A549 (cell line): ENCODE results near the gene KLHL22. TPM values are rescaled to one million over a fixed set of nuclear protein-coding genes. Genes with fewer than 3 reads are reported as not detected.

ENCODE experiments used
- ATAC-seq, 2 experiments: fragments of 200-7000 bp in 1 of 2; fragments of >200 bp in 1 of 2; cut with Nextera tagmentation in 1 of 2; cut with Tn5 transposase in 1 of 2; 3 replicates each; pipeline versions ENCODE4 v1.8.0 to v1.9.1; 2018 to 2020; ENCODE audit warnings: mild to moderate bottlenecking in 1 of 2, moderate library complexity in 1 of 2
- CTCF ChIA-PET: fragments of 300-600 bp; sonication (Branson Sonifier 250); formaldehyde crosslinking; extraction: SDS; loops from one replicate; lab custom pipeline; 2021; ENCODE audit warnings: antibody characterized with exemption, inconsistent platforms; lab: Yijun Ruan, JAX
- POLR2A ChIA-PET: fragments of 350-600 bp; formaldehyde crosslinking; extraction: SDS; loops from one replicate; lab custom pipeline; 2021; ENCODE audit warnings: antibody characterized with exemption, inconsistent platforms; lab: Yijun Ruan, JAX
- DNase-seq, 2 experiments: peaks; one replicate each; pipeline versions ENCODE4 v3.0.0 to v3.0.0-alpha.2; 2011 to 2016; ENCODE audit warnings: low read depth in 1 of 2, low spot score in 1 of 2
- FAIRE-seq: peaks from 2 replicates; lab custom pipeline; 2011; peaks lifted over from hg19 to GRCh38; lab: Jason Lieb, UNC
- H3K27ac ChIP-seq, 2 experiments: fragments of >200 bp; sonication (Bioruptor Twin); formaldehyde crosslinking; 3 replicates each; pipeline ENCODE4 v1.5.1; 2016 to 2017
- H3K4me1 ChIP-seq: fragments of >200 bp; sonication (Bioruptor Twin); formaldehyde crosslinking; 3 replicates; pipeline ENCODE4 v1.6.1; 2016
- H3K4me2 ChIP-seq: fragments of >200 bp; sonication (Bioruptor Twin); formaldehyde crosslinking; 3 replicates; pipeline ENCODE4 v1.6.1; 2016
- H3K4me3 ChIP-seq: fragments of >200 bp; sonication (Bioruptor Twin); formaldehyde crosslinking; 3 replicates; pipeline ENCODE4 v1.5.1; 2016
- H3K9me3 ChIP-seq: fragments of >200 bp; sonication (Bioruptor Twin); formaldehyde crosslinking; 3 replicates; pipeline ENCODE4 v1.6.1; 2016
- ATOH8 ChIP-seq: fragments of 250-450 bp; sonication (Bioruptor Pico); IDR thresholded peaks from 2 replicates; pipeline ENCODE4 v1.5.0; 2020; ENCODE audit warnings: low read depth, mild to moderate bottlenecking, moderate library complexity
- CBX2 ChIP-seq: fragments of 200-600 bp; sonication (generic); IDR thresholded peaks from 2 replicates; pipeline ENCODE4 v1.6.1; 2016; ENCODE audit warnings: low read depth, mild to moderate bottlenecking, borderline replicate concordance
- CBX8 ChIP-seq: fragments of 200-600 bp; sonication (generic); IDR thresholded peaks from 2 replicates; pipeline ENCODE4 v1.6.1; 2016
- ESRRA ChIP-seq: fragments of 150-350 bp; IDR thresholded peaks from 2 replicates; pipeline ENCODE4 v1.6.1; 2014; ENCODE audit warnings: mild to moderate bottlenecking, low read length, borderline replicate concordance
- FOSB ChIP-seq: fragments of 250-450 bp; sonication (Bioruptor Pico); IDR thresholded peaks from 2 replicates; pipeline ENCODE4 v1.5.0; 2020; ENCODE audit warnings: mild to moderate bottlenecking, moderate library complexity
- FOXS1 ChIP-seq: fragments of 250-450 bp; sonication (Bioruptor Pico); IDR thresholded peaks from 2 replicates; pipeline ENCODE4 v1.5.0; 2020; ENCODE audit warnings: mild to moderate bottlenecking, moderate library complexity
- HDAC2 ChIP-seq: fragments of 200-600 bp; sonication (generic); IDR thresholded peaks from 2 replicates; pipeline ENCODE4 v1.6.1; 2016
- HOXA7 ChIP-seq: fragments of 250-450 bp; sonication (Bioruptor Pico); IDR thresholded peaks from 2 replicates; pipeline ENCODE4 v1.5.0; 2020; ENCODE audit warnings: mild to moderate bottlenecking, moderate library complexity
- HOXB13 ChIP-seq: fragments of 250-450 bp; sonication (Bioruptor Pico); IDR thresholded peaks from 2 replicates; pipeline ENCODE4 v1.5.0; 2020; ENCODE audit warnings: low read depth, mild to moderate bottlenecking, moderate library complexity
- KDM1A ChIP-seq: fragments of 200-600 bp; sonication (generic); IDR thresholded peaks from 2 replicates; pipeline ENCODE4 v1.6.1; 2016; ENCODE audit warnings: low read depth, mild to moderate bottlenecking
- KDM5A ChIP-seq: fragments of 200-600 bp; sonication (generic); IDR thresholded peaks from 2 replicates; pipeline ENCODE4 v1.6.1; 2016; ENCODE audit warnings: antibody characterized with exemption, mild to moderate bottlenecking
- MAZ ChIP-seq: fragments of 150-350 bp; IDR thresholded peaks from 2 replicates; pipeline ENCODE4 v1.6.1; 2014; ENCODE audit warnings: antibody characterized with exemption, low read depth, low read length, borderline replicate concordance
- POLR2A ChIP-seq: IDR thresholded peaks from 2 replicates; pipeline ENCODE4 v1.6.1; 2012; ENCODE audit warnings: mild to moderate bottlenecking, low read length
- POLR2AphosphoS2 ChIP-seq: conservative IDR thresholded peaks from 2 replicates; pipeline ENCODE4 v1.6.1; 2012; ENCODE audit warnings: low read length, improper control_type of control experiment, inconsistent platforms
- RARB ChIP-seq: fragments of 250-450 bp; sonication (Bioruptor Pico); IDR thresholded peaks from 2 replicates; pipeline ENCODE4 v1.8.0; 2021; ENCODE audit warnings: mild to moderate bottlenecking, moderate library complexity
- RCOR1 ChIP-seq: fragments of 150-350 bp; IDR thresholded peaks from 2 replicates; pipeline ENCODE4 v1.6.1; 2014; ENCODE audit warnings: antibody characterized with exemption, low read length, low read depth
- RNF2 ChIP-seq: fragments of 200-600 bp; sonication (generic); IDR thresholded peaks from 2 replicates; pipeline ENCODE4 v1.6.1; 2016; ENCODE audit warnings: low read depth, mild to moderate bottlenecking, antibody characterized with exemption, moderate library complexity, borderline replicate concordance
- ZC3H11A ChIP-seq: fragments of 450-650 bp; IDR thresholded peaks from 2 replicates; pipeline ENCODE4 v1.6.1; 2014; ENCODE audit warnings: antibody characterized with exemption, mild to moderate bottlenecking
- ZFP36 ChIP-seq: fragments of 450-650 bp; IDR thresholded peaks from 2 replicates; pipeline ENCODE4 v1.6.1; 2014; ENCODE audit warnings: borderline replicate concordance; ENCODE audit not compliant: partially characterized antibody
- ZNF302 ChIP-seq: fragments of 250-450 bp; sonication (Bioruptor Pico); IDR thresholded peaks from 2 replicates; pipeline ENCODE4 v1.9.0; 2021; ENCODE audit warnings: inconsistent platforms, mild to moderate bottlenecking, moderate library complexity
- WGBS: methylation state at CpG from one replicate; pipeline ENCODE4 v1.1.6; 2017; ENCODE audit errors: missing lambda C conversion rate; 5-methylcytosine and 5-hydroxymethylcytosine counted together
- polyA plus RNA-seq, 4 experiments: library from polyadenylated mRNA; depleted of rRNA in 3 of 4; stranded (reverse); fragments of >200 nt; fragmentation: RNase III in 1 of 4; extraction: RNeasy Plus Mini Kit Qiagen cat#74134 plus additional on column Dnase treatment in 1 of 4; gene quantifications; 2 replicates in 3 of 4; 3 replicates in 1 of 4; pipeline ENCODE4 v1.2.3, GENCODE V29; 2011 to 2017
- TF ChIP-seq, protein P1 (sequence below): fragments of 150-350 bp; IDR thresholded peaks from 2 replicates; pipeline ENCODE4 v1.6.1; 2014; ENCODE audit warnings: low read depth, mild to moderate bottlenecking, low read length
- TF ChIP-seq, protein P2 (sequence below): IDR thresholded peaks from 2 replicates; pipeline ENCODE4 v1.6.1; 2012; ENCODE audit warnings: low read depth, borderline replicate concordance
- TF ChIP-seq, protein P3 (sequence below): fragments of >200 bp; sonication (Bioruptor Twin); formaldehyde crosslinking; IDR thresholded peaks from 3 replicates; pipeline ENCODE4 v1.6.1; 2016

Gene KLHL22
- polyA plus RNA-seq, 2 of the 4 experiments (the other 2 are of a cell fraction), result 11.7 TPM

GRCh38 chr22:20408891-20409290, 86.7 kb downstream of the KLHL22 start:
- 93% methylated on average over 4 of the region's 4 CpGs for WGBS
- ATAC-seq (no peak), DNase-seq (no peak), FAIRE-seq (no peak)
- POLR2A ChIA-PET, result no interaction called here
- Histone ChIP-seq H3K9me3 (no peaks in the 10 kb centered on the region), H3K4me3 (no peak overlapping the region), H3K27ac (no peak overlapping the region), H3K4me1 (no peaks in the 10 kb centered on the region), H3K4me2 (no peak overlapping the region)
- TF ChIP-seq, protein P1, sequence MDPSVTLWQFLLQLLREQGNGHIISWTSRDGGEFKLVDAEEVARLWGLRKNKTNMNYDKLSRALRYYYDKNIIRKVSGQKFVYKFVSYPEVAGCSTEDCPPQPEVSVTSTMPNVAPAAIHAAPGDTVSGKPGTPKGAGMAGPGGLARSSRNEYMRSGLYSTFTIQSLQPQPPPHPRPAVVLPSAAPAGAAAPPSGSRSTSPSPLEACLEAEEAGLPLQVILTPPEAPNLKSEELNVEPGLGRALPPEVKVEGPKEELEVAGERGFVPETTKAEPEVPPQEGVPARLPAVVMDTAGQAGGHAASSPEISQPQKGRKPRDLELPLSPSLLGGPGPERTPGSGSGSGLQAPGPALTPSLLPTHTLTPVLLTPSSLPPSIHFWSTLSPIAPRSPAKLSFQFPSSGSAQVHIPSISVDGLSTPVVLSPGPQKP, result no peak
- TF ChIP-seq ZFP36 (no peak), RNF2 (no peak), KDM1A (no peak), HOXB13 (no peak), HDAC2 (no peak), RCOR1 (no peak), CBX2 (no peak)
- CTCF ChIA-PET, result interaction anchor here (0.8 to 2.0 kb wide), 3 partner anchors 9 to 288 kb away, joined by 3 to 7 read pairs (median 5); no protein-coding TSS in a partner anchor

GRCh38 chr22:20407829-20408228, 87.8 kb downstream of the KLHL22 start:
- FAIRE-seq (no peak), ATAC-seq (no peak), DNase-seq (no peak)
- ChIA-PET POLR2A (no interaction called here), CTCF (interaction anchor here (0.6 to 2.0 kb wide), 3 partner anchors 10 to 49 kb away, joined by 3 to 7 read pairs (median 5); no protein-coding TSS in a partner anchor)
- H3K4me1 ChIP-seq, result no peaks in the 10 kb centered on the region
- 79% methylated on average over 3 of the region's 3 CpGs for WGBS
- no peak overlapping the region for H3K27ac ChIP-seq
- TF ChIP-seq ZC3H11A (no peak), MAZ (no peak), POLR2A (no peak), ATOH8 (no peak), RNF2 (no peak), ZNF302 (CRISPR knock-in tag) (no peak), HOXA7 (no peak), FOXS1 (CRISPR knock-in tag) (no peak), CBX8 (no peak), FOSB (CRISPR knock-in tag) (no peak), KDM5A (no peak), ESRRA (no peak), POLR2AphosphoS2 (no peak), KDM1A (no peak), RARB (CRISPR knock-in tag) (no peak)
- TF ChIP-seq, protein P2, sequence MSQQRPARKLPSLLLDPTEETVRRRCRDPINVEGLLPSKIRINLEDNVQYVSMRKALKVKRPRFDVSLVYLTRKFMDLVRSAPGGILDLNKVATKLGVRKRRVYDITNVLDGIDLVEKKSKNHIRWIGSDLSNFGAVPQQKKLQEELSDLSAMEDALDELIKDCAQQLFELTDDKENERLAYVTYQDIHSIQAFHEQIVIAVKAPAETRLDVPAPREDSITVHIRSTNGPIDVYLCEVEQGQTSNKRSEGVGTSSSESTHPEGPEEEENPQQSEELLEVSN, result no peak
- TF ChIP-seq, protein P3, sequence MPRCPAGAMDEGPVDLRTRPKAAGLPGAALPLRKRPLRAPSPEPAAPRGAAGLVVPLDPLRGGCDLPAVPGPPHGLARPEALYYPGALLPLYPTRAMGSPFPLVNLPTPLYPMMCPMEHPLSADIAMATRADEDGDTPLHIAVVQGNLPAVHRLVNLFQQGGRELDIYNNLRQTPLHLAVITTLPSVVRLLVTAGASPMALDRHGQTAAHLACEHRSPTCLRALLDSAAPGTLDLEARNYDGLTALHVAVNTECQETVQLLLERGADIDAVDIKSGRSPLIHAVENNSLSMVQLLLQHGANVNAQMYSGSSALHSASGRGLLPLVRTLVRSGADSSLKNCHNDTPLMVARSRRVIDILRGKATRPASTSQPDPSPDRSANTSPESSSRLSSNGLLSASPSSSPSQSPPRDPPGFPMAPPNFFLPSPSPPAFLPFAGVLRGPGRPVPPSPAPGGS, result no peak
- H3K4me2 ChIP-seq, result no peak overlapping the region
- no peaks in the 10 kb centered on the region for H3K9me3 ChIP-seq
- H3K4me3 ChIP-seq, result no peak overlapping the region
